NCI-H526 (cell line): ENCODE results near the gene SCAF4.

Experiments
- DNase-seq, 2 experiments: peaks; one replicate each; lab custom pipeline; 2025; lab: John Stamatoyannopoulos, UW

Gene SCAF4

GRCh38 chr21:31641416-31641922 is 90.4 kb downstream of the SCAF4 start:
- DNase-seq: no peak

DNA sequence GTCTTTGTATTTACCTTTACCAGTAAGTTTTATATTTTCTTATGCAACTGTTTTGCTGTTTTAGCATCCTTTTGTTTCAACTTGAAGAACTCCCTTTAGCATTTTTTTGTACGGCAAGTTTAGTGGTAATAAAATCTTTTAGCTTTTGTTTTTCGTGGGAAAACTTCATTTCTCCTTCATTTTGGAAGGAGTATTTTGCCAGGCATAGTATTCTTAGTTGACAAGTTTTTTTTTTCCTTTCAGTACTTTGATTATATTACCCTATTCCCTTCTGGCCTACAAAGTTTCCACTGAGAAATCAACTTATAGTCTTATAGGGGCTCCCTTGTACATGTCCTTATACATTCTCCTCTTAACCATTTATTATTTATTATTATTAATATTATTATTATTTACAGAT is 95.0 kb downstream of the SCAF4 start:
- DNase-seq: no peak

GRCh38 chr21:31634993-31635392 is 96.9 kb downstream of the SCAF4 start:
- DNase-seq: no peak

DNA sequence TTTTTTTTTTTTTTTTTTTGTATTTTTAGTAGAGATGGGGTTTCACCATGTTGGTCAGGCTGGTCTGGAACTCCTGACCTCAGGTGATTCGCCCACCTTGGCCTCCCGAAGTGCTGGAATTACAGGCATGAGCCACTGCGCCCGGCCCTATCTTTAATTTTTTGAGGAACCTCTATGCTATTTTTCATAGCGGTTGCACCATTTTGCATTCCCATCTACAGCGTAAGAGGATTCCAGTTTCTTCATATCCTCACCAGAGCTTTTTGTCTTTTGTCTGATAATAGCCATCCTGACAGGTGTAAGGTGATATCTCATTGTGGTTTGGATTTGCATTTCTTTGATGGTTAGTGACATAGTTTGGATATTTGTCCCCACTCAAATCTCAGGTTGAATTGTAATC is 100.0 kb downstream of the SCAF4 start:
- peak in 1 of 2 experiments; percentile 29 for DNase-seq

GRCh38 chr21:31629972-31630711 is 101.8 kb downstream of the SCAF4 start:
- no peak for DNase-seq

DNA sequence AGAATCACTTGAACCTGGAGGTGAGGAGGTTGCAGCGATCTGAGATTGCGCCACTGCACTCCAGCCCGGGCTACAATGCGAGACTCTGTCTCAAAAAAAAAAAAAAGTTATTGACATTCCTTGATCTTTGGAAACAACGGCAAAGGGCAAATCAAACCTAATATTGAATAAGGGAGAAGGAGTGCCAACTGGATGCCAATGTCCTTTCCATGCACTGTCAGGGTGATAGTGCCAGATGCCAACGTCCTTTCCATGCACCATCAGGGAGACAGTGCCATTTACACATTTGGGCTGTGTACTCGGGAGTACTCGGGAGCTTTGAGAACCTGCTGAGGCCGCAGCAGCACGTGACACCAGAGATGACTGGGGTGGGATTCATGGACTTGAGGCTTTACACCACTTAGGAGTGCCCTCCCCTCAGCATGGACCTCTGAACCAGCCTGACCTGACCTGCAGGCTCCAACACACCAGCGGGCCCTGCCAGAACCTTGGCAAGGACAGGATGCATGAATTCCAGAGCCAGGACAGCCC is 106.9 kb downstream of the SCAF4 start:
- DNase-seq: no peak

- DNase-seq: no peak
Observed at GRCh38 chr21:31624181-31624580, 107.7 kb downstream of the SCAF4 start.

DNA sequence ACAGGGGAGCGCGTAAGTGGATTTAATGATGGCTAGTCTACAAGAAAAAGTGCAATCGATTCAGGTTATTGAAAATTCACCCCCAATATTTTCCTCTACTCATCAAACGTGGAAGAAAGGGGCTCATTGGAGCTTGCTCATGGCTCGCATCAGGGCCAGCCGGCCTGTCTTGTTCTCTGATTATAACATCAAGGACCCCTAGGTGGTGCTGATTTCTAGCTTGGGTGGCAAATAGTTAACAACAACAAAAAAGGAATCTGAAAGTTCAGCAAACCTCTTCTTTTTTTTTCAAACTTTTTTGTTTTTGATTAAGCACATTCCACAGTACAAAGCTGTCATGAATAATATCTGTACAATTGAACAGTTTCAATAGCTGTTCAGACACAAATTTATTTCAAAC is 108.3 kb downstream of the SCAF4 start:
- no peak for DNase-seq

DNA sequence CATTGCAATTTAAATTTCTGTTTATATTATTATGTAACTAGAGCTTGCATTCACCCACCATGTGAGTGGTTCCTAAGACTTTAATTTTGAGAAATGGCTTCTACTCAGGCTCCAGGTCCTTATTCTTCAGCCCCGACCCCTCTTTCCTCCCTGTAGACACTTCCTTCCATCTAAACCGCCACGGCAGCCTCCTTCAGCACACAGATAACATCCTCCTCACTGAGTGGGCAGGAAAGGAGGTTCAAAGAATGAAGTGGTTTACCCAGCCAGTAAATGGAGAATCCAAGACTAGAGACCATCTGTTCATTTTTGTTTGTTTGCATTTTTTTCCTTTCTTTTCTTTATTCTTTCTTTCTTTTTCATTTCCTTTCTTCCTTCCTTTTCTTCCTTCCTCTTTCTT is 109.5 kb downstream of the SCAF4 start:
- DNase-seq: no peak
